Liver (tissue), 9 donors: ENCODE data around the gene IQGAP2. TPM values are rescaled to one million over a fixed set of nuclear protein-coding genes. Genes with fewer than 3 reads are reported as not detected.

ENCODE experiments used
- DNase-seq: peaks from one replicate; pipeline ENCODE4 v3.0.0-alpha.2; 2017; ENCODE audit warnings: low spot score
- H3K27ac ChIP-seq, 2 donors: one replicate each; pipeline ENCODE4 v1.7.0; 2013; ENCODE audit warnings: inconsistent platforms in 2 of 2, low read length in 2 of 2, control low read depth in 1 of 2, low read depth in 1 of 2, mild to moderate bottlenecking in 1 of 2
- H3K27me3 ChIP-seq, 4 donors: one replicate each; pipeline versions ENCODE4 v1.6.1 to v1.7.0; 2013; ENCODE audit warnings: low read length in 3 of 4, inconsistent platforms in 1 of 4, mild to moderate bottlenecking in 1 of 4, moderate library complexity in 1 of 4; ENCODE audit not compliant: control insufficient read depth in 4 of 4, insufficient read depth in 4 of 4
- H3K36me3 ChIP-seq, 4 donors: one replicate each; pipeline versions ENCODE4 v1.6.1 to v1.7.0; 2013; ENCODE audit warnings: low read length in 3 of 4, mild to moderate bottlenecking in 3 of 4, low read depth in 1 of 4, moderate library complexity in 1 of 4; ENCODE audit not compliant: control insufficient read depth in 4 of 4, insufficient read depth in 3 of 4
- H3K4me1 ChIP-seq, 4 donors: one replicate each; pipeline versions ENCODE4 v1.6.1 to v1.7.0; 2013; ENCODE audit warnings: low read length in 3 of 4, mild to moderate bottlenecking in 3 of 4, moderate library complexity in 1 of 4; ENCODE audit not compliant: control insufficient read depth in 4 of 4, insufficient read depth in 4 of 4
- H3K4me3 ChIP-seq, 3 donors: one replicate each; pipeline versions ENCODE4 v1.6.1 to v1.7.0; 2013; ENCODE audit warnings: low read length in 3 of 3, control low read depth in 1 of 3, low read depth in 1 of 3, mild to moderate bottlenecking in 1 of 3
- H3K9ac ChIP-seq, 2 donors: one replicate each; pipeline ENCODE4 v1.7.0; 2013; ENCODE audit warnings: low read length in 2 of 2, mild to moderate bottlenecking in 2 of 2, moderate library complexity in 2 of 2, control low read depth in 1 of 2, low read depth in 1 of 2
- H3K9me3 ChIP-seq, 4 donors: one replicate each; pipeline versions ENCODE4 v1.6.1 to v1.7.0; 2013; ENCODE audit warnings: low read length in 3 of 4; ENCODE audit not compliant: control insufficient read depth in 4 of 4
- CTCF ChIP-seq: fragments of 150-350 bp; IDR thresholded peaks from 2 replicates; pipeline ENCODE4 v1.5.1; 2017; ENCODE audit warnings: improper control_type of control experiment, low read depth, low read length; ENCODE audit not compliant: missing input control
- EGR1 ChIP-seq, 2 donors: IDR thresholded peaks; 2 replicates each; pipeline ENCODE4 v1.6.1; 2016 to 2018; ENCODE audit warnings: antibody characterized with exemption in 2 of 2, low read depth in 2 of 2
- FOXA1 ChIP-seq: IDR thresholded peaks from 2 replicates; pipeline ENCODE4 v1.6.1; 2016; ENCODE audit warnings: antibody characterized with exemption
- FOXA2 ChIP-seq: IDR thresholded peaks from 2 replicates; pipeline ENCODE4 v1.6.1; 2016; ENCODE audit warnings: antibody characterized with exemption
- GABPA ChIP-seq, 2 donors: IDR thresholded peaks in 1 of 2; conservative IDR thresholded peaks in 1 of 2; 2 replicates each; pipeline ENCODE4 v1.6.1; 2016; ENCODE audit warnings: antibody characterized with exemption in 2 of 2, mild to moderate bottlenecking in 1 of 2, moderate library complexity in 1 of 2
- HNF4A ChIP-seq, 2 donors: conservative IDR thresholded peaks; 2 replicates each; pipeline ENCODE4 v1.6.1; 2016; ENCODE audit warnings: antibody characterized with exemption in 2 of 2, mild to moderate bottlenecking in 2 of 2
- HNF4G ChIP-seq: IDR thresholded peaks from 2 replicates; pipeline ENCODE4 v1.6.1; 2016; ENCODE audit warnings: antibody characterized with exemption
- JUND ChIP-seq, 2 donors: IDR thresholded peaks; 2 replicates each; pipeline ENCODE4 v1.6.1; 2016; ENCODE audit warnings: antibody characterized with exemption in 2 of 2
- MAX ChIP-seq: IDR thresholded peaks from 2 replicates; pipeline ENCODE4 v1.6.1; 2016; ENCODE audit warnings: antibody characterized with exemption
- NR2F2 ChIP-seq: IDR thresholded peaks from 2 replicates; pipeline ENCODE4 v1.6.1; 2016; ENCODE audit warnings: antibody characterized with exemption
- RXRA ChIP-seq, 2 donors: IDR thresholded peaks; 2 replicates each; pipeline ENCODE4 v1.6.1; 2017 to 2018; ENCODE audit warnings: antibody characterized with exemption in 2 of 2, mild to moderate bottlenecking in 1 of 2
- SP1 ChIP-seq: IDR thresholded peaks from 2 replicates; pipeline ENCODE4 v1.6.1; 2018; ENCODE audit warnings: antibody characterized with exemption, mild to moderate bottlenecking
- TAF1 ChIP-seq: conservative IDR thresholded peaks from 2 replicates; pipeline ENCODE4 v1.6.1; 2016; ENCODE audit warnings: antibody characterized with exemption, mild to moderate bottlenecking
- YY1 ChIP-seq: IDR thresholded peaks from 2 replicates; pipeline ENCODE4 v1.6.1; 2016; ENCODE audit warnings: antibody characterized with exemption, mild to moderate bottlenecking
- ZBTB33 ChIP-seq: IDR thresholded peaks from 2 replicates; pipeline ENCODE4 v1.6.1; 2016; ENCODE audit warnings: antibody characterized with exemption
- WGBS: extraction: QIAGEN DNeasy Blood & Tissue Kit; methylation state at CpG from one replicate; pipeline ENCODE4 v1.1.7; 2013; 5-methylcytosine and 5-hydroxymethylcytosine counted together
- polyA plus RNA-seq, 2 donors: library from polyadenylated mRNA; stranded (reverse) in 1 of 2; unstranded in 1 of 2; fragments of 200-250 nt in 1 of 2; fragments of >200 nt in 1 of 2; fragmentation: Nextera tagmentation in 1 of 2; extraction: Ambion mirVana in 1 of 2; gene quantifications; one replicate each; pipeline versions ENCODE4 v1.2.1 to v1.2.3, GENCODE V29; 2013 to 2015
- total RNA-seq, 2 donors: library from RNA; depleted of rRNA; stranded (reverse); fragments of >200 nt; gene quantifications; one replicate each; pipeline ENCODE4 v1.2.3, GENCODE V29; 2014
- TF ChIP-seq, protein P1 (sequence below): IDR thresholded peaks from 2 replicates; pipeline ENCODE4 v1.6.1; 2016; ENCODE audit warnings: antibody characterized with exemption
- TF ChIP-seq, protein P2 (sequence below): IDR thresholded peaks from 2 replicates; pipeline ENCODE4 v1.6.1; 2016; ENCODE audit warnings: antibody characterized with exemption, mild to moderate bottlenecking
- donor health status: healthy.
- donor health status: healthy.
- donor health status: healthy.
- donor health status: healthy.
- donor health status: healthy.

Gene IQGAP2
- total and polyA plus RNA-seq, 4 donors = 41.5 to 205 (median 102) TPM

DNA sequence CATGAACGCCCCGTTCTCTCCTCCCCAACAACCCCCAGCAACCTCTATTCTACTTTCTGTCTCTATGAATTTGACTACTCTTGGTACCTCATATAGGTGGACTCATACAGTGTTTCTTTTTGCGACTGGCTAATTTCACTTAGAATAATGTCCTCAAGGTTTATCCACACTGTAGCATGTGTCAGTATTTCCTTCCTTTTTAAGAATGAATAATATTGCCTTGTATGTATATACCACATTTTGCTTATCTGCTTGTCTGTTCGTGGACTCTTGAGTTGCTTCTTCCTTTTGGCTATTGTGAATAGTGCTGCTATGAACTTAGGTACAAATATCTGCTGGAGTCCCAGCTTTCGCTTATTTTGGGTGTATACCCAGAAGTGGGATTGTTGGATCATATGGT, 42.7 kb downstream of the IQGAP2 start (continued):
- no peak for TF ChIP-seq CTCF
- TF ChIP-seq MAX = no peak
- no peak for TF ChIP-seq EGR1 (IDR thresholded peaks at IDR 0.05; ENCODE audit: low read depth in 2 of 2)
- no peak for TF ChIP-seq NR2F2
- TF ChIP-seq TAF1 = no peak
- TF ChIP-seq JUND (IDR thresholded peaks at IDR 0.05) = no peak
- no peak for TF ChIP-seq HNF4A (conservative IDR thresholded peaks at IDR 0.05)
- TF ChIP-seq SP1 = no peak

GRCh38 chr5:76446776-76447175, 43.7 kb downstream of the IQGAP2 start:
- Histone ChIP-seq H3K9me3 (no peaks in the 10 kb centered on the region), H3K9ac (no peak overlapping the region), H3K4me1 (peaks cover 0 to 7% (median 7%) of the 10 kb centered on the region in 4 donors), H3K27ac (no peak overlapping the region), H3K27me3 (no peaks in the 10 kb centered on the region), H3K36me3 (peaks cover 0 to 6% (median 0%) of the 10 kb centered on the region in 4 donors), H3K4me3 (no peak overlapping the region)
- no peak for DNase-seq
- 92% methylated on average over 6 of the region's 6 CpGs for WGBS
- no peak for TF ChIP-seq ZBTB33
- no peak for TF ChIP-seq SP1
- TF ChIP-seq MAX = no peak
- no peak for TF ChIP-seq RXRA (IDR thresholded peaks at IDR 0.05)
- TF ChIP-seq JUND (IDR thresholded peaks at IDR 0.05) = no peak
- TF ChIP-seq FOXA2 = no peak
- no peak for TF ChIP-seq CTCF
- no peak for TF ChIP-seq FOXA1
- TF ChIP-seq, protein P1, sequence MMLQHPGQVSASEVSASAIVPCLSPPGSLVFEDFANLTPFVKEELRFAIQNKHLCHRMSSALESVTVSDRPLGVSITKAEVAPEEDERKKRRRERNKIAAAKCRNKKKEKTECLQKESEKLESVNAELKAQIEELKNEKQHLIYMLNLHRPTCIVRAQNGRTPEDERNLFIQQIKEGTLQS = no peak
- TF ChIP-seq GABPA (IDR thresholded peaks at IDR 0.05 in 1 of 2, conservative IDR thresholded peaks at IDR 0.05 in 1 of 2) = no peak
- no peak for TF ChIP-seq YY1
- TF ChIP-seq TAF1 = no peak
- TF ChIP-seq, protein P2, sequence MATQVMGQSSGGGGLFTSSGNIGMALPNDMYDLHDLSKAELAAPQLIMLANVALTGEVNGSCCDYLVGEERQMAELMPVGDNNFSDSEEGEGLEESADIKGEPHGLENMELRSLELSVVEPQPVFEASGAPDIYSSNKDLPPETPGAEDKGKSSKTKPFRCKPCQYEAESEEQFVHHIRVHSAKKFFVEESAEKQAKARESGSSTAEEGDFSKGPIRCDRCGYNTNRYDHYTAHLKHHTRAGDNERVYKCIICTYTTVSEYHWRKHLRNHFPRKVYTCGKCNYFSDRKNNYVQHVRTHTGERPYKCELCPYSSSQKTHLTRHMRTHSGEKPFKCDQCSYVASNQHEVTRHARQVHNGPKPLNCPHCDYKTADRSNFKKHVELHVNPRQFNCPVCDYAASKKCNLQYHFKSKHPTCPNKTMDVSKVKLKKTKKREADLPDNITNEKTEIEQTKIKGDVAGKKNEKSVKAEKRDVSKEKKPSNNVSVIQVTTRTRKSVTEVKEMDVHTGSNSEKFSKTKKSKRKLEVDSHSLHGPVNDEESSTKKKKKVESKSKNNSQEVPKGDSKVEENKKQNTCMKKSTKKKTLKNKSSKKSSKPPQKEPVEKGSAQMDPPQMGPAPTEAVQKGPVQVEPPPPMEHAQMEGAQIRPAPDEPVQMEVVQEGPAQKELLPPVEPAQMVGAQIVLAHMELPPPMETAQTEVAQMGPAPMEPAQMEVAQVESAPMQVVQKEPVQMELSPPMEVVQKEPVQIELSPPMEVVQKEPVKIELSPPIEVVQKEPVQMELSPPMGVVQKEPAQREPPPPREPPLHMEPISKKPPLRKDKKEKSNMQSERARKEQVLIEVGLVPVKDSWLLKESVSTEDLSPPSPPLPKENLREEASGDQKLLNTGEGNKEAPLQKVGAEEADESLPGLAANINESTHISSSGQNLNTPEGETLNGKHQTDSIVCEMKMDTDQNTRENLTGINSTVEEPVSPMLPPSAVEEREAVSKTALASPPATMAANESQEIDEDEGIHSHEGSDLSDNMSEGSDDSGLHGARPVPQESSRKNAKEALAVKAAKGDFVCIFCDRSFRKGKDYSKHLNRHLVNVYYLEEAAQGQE = no peak
- TF ChIP-seq EGR1 (IDR thresholded peaks at IDR 0.05; ENCODE audit: low read depth in 2 of 2) = no peak
- TF ChIP-seq HNF4A (conservative IDR thresholded peaks at IDR 0.05) = no peak
- TF ChIP-seq HNF4G = no peak
